HepG2 (cell line): ENCODE data around the gene PPP4R2. TPM values are rescaled to one million over a fixed set of nuclear protein-coding genes. Genes with fewer than 3 reads are reported as not detected.

Source experiments
- CC2D1A ChIP-seq: sonication (generic); formaldehyde crosslinking; IDR thresholded peaks from 2 replicates; pipeline ENCODE4 v1.8.1; 2023; ENCODE audit warnings: mild to moderate bottlenecking, missing genetic modification reagents
- GFI1 ChIP-seq: sonication (generic); formaldehyde crosslinking; IDR thresholded peaks from 2 replicates; pipeline ENCODE4 v1.5.0; 2020; ENCODE audit warnings: missing genetic modification reagents, mild to moderate bottlenecking, borderline replicate concordance
- GLI4 ChIP-seq: sonication (generic); formaldehyde crosslinking; IDR thresholded peaks from 2 replicates; pipeline ENCODE4 v1.5.1; 2020; ENCODE audit warnings: missing genetic modification reagents, mild to moderate bottlenecking, moderate library complexity, borderline replicate concordance
- HOMEZ ChIP-seq: IDR thresholded peaks from 2 replicates; pipeline ENCODE4 v1.6.1; 2016; ENCODE audit warnings: low read depth
- LCORL ChIP-seq, 2 experiments: fragments of 450-650 bp in 1 of 2; sonication (generic) in 1 of 2; formaldehyde crosslinking in 1 of 2; IDR thresholded peaks; 2 replicates each; pipeline versions ENCODE4 v1.5.0 to v1.6.1; 2017 to 2020; ENCODE audit warnings: antibody characterized with exemption in 1 of 2, missing genetic modification reagents in 1 of 2
- MAZ ChIP-seq, 2 experiments: sonication (generic) in 1 of 2; formaldehyde crosslinking in 1 of 2; IDR thresholded peaks; 2 replicates each; pipeline versions ENCODE4 v1.5.0 to v1.6.1; 2012 to 2020; ENCODE audit warnings: low read depth in 2 of 2, mild to moderate bottlenecking in 2 of 2, borderline replicate concordance in 1 of 2, improper control_type of control experiment in 1 of 2, low read length in 1 of 2, missing genetic modification reagents in 1 of 2, moderate library complexity in 1 of 2
- MEIS1 ChIP-seq: sonication (generic); formaldehyde crosslinking; IDR thresholded peaks from 2 replicates; pipeline ENCODE4 v1.9.0; 2021; ENCODE audit warnings: mild to moderate bottlenecking, missing genetic modification reagents, moderate library complexity, borderline replicate concordance
- NFKB2 ChIP-seq: sonication (generic); formaldehyde crosslinking; IDR thresholded peaks from 2 replicates; pipeline ENCODE4 v1.4.0; 2020; ENCODE audit warnings: missing genetic modification reagents, borderline replicate concordance
- PHF21A ChIP-seq: sonication (generic); formaldehyde crosslinking; IDR thresholded peaks from 2 replicates; pipeline ENCODE4 v1.5.0; 2020; ENCODE audit warnings: mild to moderate bottlenecking, missing genetic modification reagents
- SKIL ChIP-seq: sonication (generic); formaldehyde crosslinking; IDR thresholded peaks from 2 replicates; pipeline ENCODE4 v1.8.0; 2022; ENCODE audit warnings: missing genetic modification reagents, mild to moderate bottlenecking, moderate library complexity, borderline replicate concordance
- SRY ChIP-seq: sonication (generic); formaldehyde crosslinking; IDR thresholded peaks from 2 replicates; pipeline ENCODE4 v1.8.0; 2022; ENCODE audit warnings: mild to moderate bottlenecking, missing genetic modification reagents
- TBX3 ChIP-seq: fragments of 450-650 bp; IDR thresholded peaks from 2 replicates; pipeline ENCODE4 v1.6.1; 2017; ENCODE audit warnings: antibody characterized with exemption, mild to moderate bottlenecking, inconsistent platforms, borderline replicate concordance
- THAP7 ChIP-seq: sonication (generic); formaldehyde crosslinking; IDR thresholded peaks from 2 replicates; pipeline ENCODE4 v1.8.1; 2023; ENCODE audit warnings: mild to moderate bottlenecking, missing genetic modification reagents
- ZEB1 ChIP-seq: IDR thresholded peaks from 2 replicates; pipeline ENCODE4 v1.6.1; 2012; ENCODE audit warnings: mild to moderate bottlenecking, low read depth, inconsistent platforms; ENCODE audit not compliant: insufficient replicate concordance
- ZFAT ChIP-seq: sonication (generic); formaldehyde crosslinking; conservative IDR thresholded peaks from 2 replicates; pipeline ENCODE4 v1.8.1; 2023; ENCODE audit warnings: missing genetic modification reagents, inconsistent platforms
- ZFP1 ChIP-seq: IDR thresholded peaks from 2 replicates; pipeline ENCODE4 v1.6.1; 2016
- ZNF10 ChIP-seq: sonication (generic); formaldehyde crosslinking; IDR thresholded peaks from 2 replicates; pipeline ENCODE4 v1.4.0; 2020; ENCODE audit warnings: mild to moderate bottlenecking, low read depth, missing genetic modification reagents, borderline replicate concordance
- ZNF225 ChIP-seq: sonication (generic); formaldehyde crosslinking; IDR thresholded peaks from 2 replicates; pipeline ENCODE4 v1.4.0; 2020; ENCODE audit warnings: mild to moderate bottlenecking, missing genetic modification reagents
- ZNF33B ChIP-seq: sonication (generic); formaldehyde crosslinking; IDR thresholded peaks from 2 replicates; pipeline ENCODE4 v1.5.1; 2020; ENCODE audit warnings: mild to moderate bottlenecking, missing genetic modification reagents
- ZNF768 ChIP-seq: sonication (generic); formaldehyde crosslinking; IDR thresholded peaks from 2 replicates; pipeline ENCODE4 v1.4.0; 2020; ENCODE audit warnings: missing genetic modification reagents
- polyA plus RNA-seq, 8 experiments: library from polyadenylated mRNA; depleted of rRNA in 3 of 8; stranded (reverse) in 7 of 8; unstranded in 1 of 8; fragments of >200 nt; fragmentation: Illumina TruSeq in 4 of 8; extraction: Trizol in 4 of 8; gene quantifications; 2 replicates each; pipeline versions ENCODE4 v1.2.1 to v1.2.3, GENCODE V29; 2011 to 2016; ENCODE audit warnings: low read depth in 4 of 8, missing spikeins in 1 of 8, mixed read lengths in 1 of 8; ENCODE audit not compliant: insufficient read depth in 1 of 8
- total RNA-seq, 5 experiments: library from RNA; depleted of rRNA; stranded (reverse); fragments of >200 nt; fragmentation: Illumina TruSeq; extraction: Trizol; gene quantifications; 2 replicates each; pipeline ENCODE4 v1.2.3, GENCODE V29; 2016; ENCODE audit warnings: low read depth in 1 of 5
- TF ChIP-seq, protein P1 (sequence below): sonication (generic); formaldehyde crosslinking; conservative IDR thresholded peaks from 2 replicates; pipeline ENCODE4 v1.8.0; 2022; ENCODE audit warnings: mild to moderate bottlenecking, moderate library complexity, missing genetic modification reagents
- TF ChIP-seq, protein P2 (sequence below): sonication (generic); formaldehyde crosslinking; IDR thresholded peaks from 2 replicates; pipeline ENCODE4 v1.9.0; 2022; ENCODE audit warnings: low read depth, missing genetic modification reagents

Gene PPP4R2
- total and polyA plus RNA-seq, 2 of the 13 experiments (the other 11 are each of a cell fraction or from before 2014, with no cell fraction given): 22.3 to 161 TPM

DNA sequence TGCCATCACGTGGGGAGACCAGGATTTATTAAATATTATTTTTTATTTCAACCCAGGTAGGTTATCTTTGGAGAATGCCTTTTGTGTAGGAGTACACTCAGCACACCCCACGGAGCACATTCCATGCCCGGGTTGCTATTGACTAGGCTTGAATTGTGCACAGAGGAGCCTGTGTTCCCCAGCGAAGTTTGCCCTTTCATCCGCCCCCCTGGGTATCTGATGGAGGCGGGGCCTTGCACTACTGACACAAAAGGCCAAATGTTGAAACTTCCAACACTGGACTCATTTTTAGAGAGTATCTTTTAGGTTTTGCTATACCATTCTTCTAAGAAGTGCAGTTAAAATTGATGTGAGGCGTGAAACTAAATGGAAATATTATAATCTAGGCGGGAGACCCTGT lies 39.3 kb upstream of the PPP4R2 start (continued):
- TF ChIP-seq SKIL (CRISPR knock-in tag): no peak
- no peak for TF ChIP-seq NFKB2 (CRISPR knock-in tag)
- TF ChIP-seq ZFP1 (CRISPR knock-in tag): peak; percentile 61; the same call in 1 of the 2 replicates
- no peak for TF ChIP-seq ZNF768
- peak; percentile 47; the same call in 1 of the 2 replicates for TF ChIP-seq MAZ (IDR thresholded peaks at IDR 0.05; ENCODE audit: borderline replicate concordance, low read depth, low read length)
- 0 out of 2 replicates have a peak, but pooled peaks have one; percentile 49 for TF ChIP-seq MAZ (CRISPR knock-in tag; IDR thresholded peaks at IDR 0.05; ENCODE audit: low read depth)
- TF ChIP-seq, protein P1, sequence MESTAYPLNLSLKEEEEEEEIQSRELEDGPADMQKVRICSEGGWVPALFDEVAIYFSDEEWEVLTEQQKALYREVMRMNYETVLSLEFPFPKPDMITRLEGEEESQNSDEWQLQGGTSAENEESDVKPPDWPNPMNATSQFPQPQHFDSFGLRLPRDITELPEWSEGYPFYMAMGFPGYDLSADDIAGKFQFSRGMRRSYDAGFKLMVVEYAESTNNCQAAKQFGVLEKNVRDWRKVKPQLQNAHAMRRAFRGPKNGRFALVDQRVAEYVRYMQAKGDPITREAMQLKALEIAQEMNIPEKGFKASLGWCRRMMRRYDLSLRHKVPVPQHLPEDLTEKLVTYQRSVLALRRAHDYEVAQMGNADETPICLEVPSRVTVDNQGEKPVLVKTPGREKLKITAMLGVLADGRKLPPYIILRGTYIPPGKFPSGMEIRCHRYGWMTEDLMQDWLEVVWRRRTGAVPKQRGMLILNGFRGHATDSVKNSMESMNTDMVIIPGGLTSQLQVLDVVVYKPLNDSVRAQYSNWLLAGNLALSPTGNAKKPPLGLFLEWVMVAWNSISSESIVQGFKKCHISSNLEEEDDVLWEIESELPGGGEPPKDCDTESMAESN (CRISPR knock-in tag): no peak
- no peak for TF ChIP-seq ZNF33B
- TF ChIP-seq GLI4 (CRISPR knock-in tag): no peak
- TF ChIP-seq LCORL (IDR thresholded peaks at IDR 0.05): no peak
- TF ChIP-seq LCORL (CRISPR knock-in tag; IDR thresholded peaks at IDR 0.05): peak; percentile 83
- no peak for TF ChIP-seq ZEB1
- peak; percentile 82 for TF ChIP-seq PHF21A
- TF ChIP-seq TBX3: no peak
- TF ChIP-seq, protein P2, sequence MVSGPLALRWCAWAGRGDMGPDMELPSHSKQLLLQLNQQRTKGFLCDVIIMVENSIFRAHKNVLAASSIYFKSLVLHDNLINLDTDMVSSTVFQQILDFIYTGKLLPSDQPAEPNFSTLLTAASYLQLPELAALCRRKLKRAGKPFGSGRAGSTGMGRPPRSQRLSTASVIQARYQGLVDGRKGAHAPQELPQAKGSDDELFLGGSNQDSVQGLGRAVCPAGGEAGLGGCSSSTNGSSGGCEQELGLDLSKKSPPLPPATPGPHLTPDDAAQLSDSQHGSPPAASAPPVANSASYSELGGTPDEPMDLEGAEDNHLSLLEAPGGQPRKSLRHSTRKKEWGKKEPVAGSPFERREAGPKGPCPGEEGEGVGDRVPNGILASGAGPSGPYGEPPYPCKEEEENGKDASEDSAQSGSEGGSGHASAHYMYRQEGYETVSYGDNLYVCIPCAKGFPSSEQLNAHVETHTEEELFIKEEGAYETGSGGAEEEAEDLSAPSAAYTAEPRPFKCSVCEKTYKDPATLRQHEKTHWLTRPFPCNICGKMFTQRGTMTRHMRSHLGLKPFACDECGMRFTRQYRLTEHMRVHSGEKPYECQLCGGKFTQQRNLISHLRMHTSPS (CRISPR knock-in tag): 0 out of 2 replicates have a peak, but pooled peaks have one; percentile 20
- no peak for TF ChIP-seq THAP7
- TF ChIP-seq ZNF225 (CRISPR knock-in tag): no peak
- peak; percentile 53; the same call in 1 of the 2 replicates for TF ChIP-seq GFI1 (CRISPR knock-in tag)
- TF ChIP-seq MEIS1 (CRISPR knock-in tag): no peak
- no peak for TF ChIP-seq ZNF10
- no peak for TF ChIP-seq CC2D1A (CRISPR knock-in tag)
- no peak for TF ChIP-seq ZFAT (CRISPR knock-in tag)
- peak; percentile 59; the same call in 1 of the 2 replicates for TF ChIP-seq HOMEZ (CRISPR knock-in tag)
- no peak for TF ChIP-seq SRY
